PC-3 (cell line): ENCODE measurements around the gene SIPA1. TPM values are rescaled to one million over a fixed set of nuclear protein-coding genes. Genes with fewer than 3 reads are reported as not detected.

Experiments
- ATAC-seq: fragments of 200-7000 bp; cut with Tn5 transposase; 2 replicates; pipeline ENCODE4 v1.9.1; 2020; ENCODE audit warnings: mild to moderate bottlenecking, moderate library complexity
- BruUV-seq: library from RNA; stranded (reverse); fragments of 400-500 nt; replicated peaks from 2 replicates; lab custom pipeline; 2021; lab: Mats Ljungman, UMichigan
- CTCF ChIA-PET: fragments of 300-600 bp; sonication (Branson Sonifier 250); formaldehyde crosslinking; loops from one replicate; lab custom pipeline; 2022; ENCODE audit warnings: antibody characterized with exemption; lab: Charles Lee
- POLR2A ChIA-PET: fragments of 300-600 bp; sonication (Branson Sonifier 250); formaldehyde crosslinking; loops from one replicate; lab custom pipeline; 2022; ENCODE audit warnings: antibody characterized with exemption; ENCODE audit not compliant: unreplicated experiment; lab: Charles Lee
- DNase-seq: peaks from one replicate; pipeline ENCODE4 v3.0.0-alpha.2; 2015
- H2AFZ ChIP-seq: fragments of 300-600 bp; sonication (generic); 2 replicates; pipeline ENCODE4 v1.6.0; 2016; ENCODE audit warnings: antibody characterized with exemption, low read length
- H3F3A ChIP-seq: fragments of 300-600 bp; sonication (generic); one replicate; pipeline ENCODE4 v1.6.0; 2017; ENCODE audit warnings: antibody characterized with exemption, low read length, control low read depth, mild to moderate bottlenecking; ENCODE audit not compliant: unreplicated experiment
- H3K27ac ChIP-seq: fragments of 300-600 bp; sonication (generic); 2 replicates; pipeline ENCODE4 v1.5.1; 2016; ENCODE audit warnings: mild to moderate bottlenecking, low read length
- H3K27me3 ChIP-seq: fragments of 300-600 bp; sonication (generic); 2 replicates; pipeline ENCODE4 v1.6.1; 2016; ENCODE audit warnings: low read length, mixed read lengths
- H3K36me3 ChIP-seq: fragments of 300-600 bp; sonication (generic); 2 replicates; pipeline ENCODE4 v1.6.1; 2016; ENCODE audit warnings: low read depth, mixed run types, low read length, mixed read lengths
- H3K4me1 ChIP-seq: fragments of 300-600 bp; sonication (generic); 2 replicates; pipeline ENCODE4 v1.5.1; 2016; ENCODE audit warnings: low read length; ENCODE audit not compliant: insufficient read depth
- H3K4me2 ChIP-seq: fragments of 300-600 bp; sonication (generic); 2 replicates; pipeline ENCODE4 v1.6.0; 2016; ENCODE audit warnings: low read length
- H3K4me3 ChIP-seq: fragments of 300-600 bp; sonication (generic); 2 replicates; pipeline ENCODE4 v1.5.1; 2016; ENCODE audit warnings: mild to moderate bottlenecking, low read length, mixed read lengths
- H3K79me2 ChIP-seq: fragments of 300-600 bp; sonication (generic); 2 replicates; pipeline ENCODE4 v1.6.1; 2017; ENCODE audit warnings: low read length, mixed read lengths
- H3K9ac ChIP-seq: fragments of 300-600 bp; sonication (generic); 2 replicates; pipeline ENCODE4 v1.6.0; 2016; ENCODE audit warnings: mild to moderate bottlenecking, low read length
- H3K9me2 ChIP-seq: fragments of 300-600 bp; sonication (generic); replicated peaks from 2 replicates; pipeline ENCODE4 v1.6.1; 2016; ENCODE audit warnings: mixed run types, low read length, mixed read lengths
- H3K9me3 ChIP-seq: fragments of 300-600 bp; sonication (generic); 2 replicates; pipeline ENCODE4 v1.6.1; 2016; ENCODE audit warnings: low read length, mixed read lengths
- H4K20me1 ChIP-seq: fragments of 300-600 bp; sonication (generic); 2 replicates; pipeline ENCODE4 v1.6.1; 2016; ENCODE audit warnings: low read length, mixed read lengths
- EZH2 ChIP-seq: fragments of 300-600 bp; sonication (generic); IDR thresholded peaks from one replicate; pipeline ENCODE4 v1.6.1; 2017; ENCODE audit warnings: antibody characterized with exemption, mild to moderate bottlenecking, low read length; ENCODE audit not compliant: unreplicated experiment
- EZH2phosphoT487 ChIP-seq: fragments of 300-600 bp; sonication (generic); IDR thresholded peaks from 2 replicates; pipeline ENCODE4 v1.6.1; 2018; ENCODE audit warnings: mild to moderate bottlenecking, antibody characterized with exemption, low read length, borderline replicate concordance
- intact Hi-C: fragments of 100-400 bp; cut with micrococcal nuclease; formaldehyde crosslinking; loops from 2 replicates; pipeline ENCODE4 v1.9.0; 2023
- total RNA-seq: library from RNA; depleted of rRNA; stranded (reverse); fragments of >200 nt; gene quantifications from 2 replicates; pipeline ENCODE4 v1.2.3, GENCODE V29; 2014
- TF ChIP-seq, protein P1 (sequence below): fragments of 300-600 bp; sonication (generic); conservative IDR thresholded peaks from 2 replicates; pipeline ENCODE4 v1.5.1; 2017; ENCODE audit warnings: antibody characterized with exemption, low read depth, mild to moderate bottlenecking, low read length

Gene SIPA1
- total RNA-seq, 1 experiment from 2014 or later: 113 TPM

DNA sequence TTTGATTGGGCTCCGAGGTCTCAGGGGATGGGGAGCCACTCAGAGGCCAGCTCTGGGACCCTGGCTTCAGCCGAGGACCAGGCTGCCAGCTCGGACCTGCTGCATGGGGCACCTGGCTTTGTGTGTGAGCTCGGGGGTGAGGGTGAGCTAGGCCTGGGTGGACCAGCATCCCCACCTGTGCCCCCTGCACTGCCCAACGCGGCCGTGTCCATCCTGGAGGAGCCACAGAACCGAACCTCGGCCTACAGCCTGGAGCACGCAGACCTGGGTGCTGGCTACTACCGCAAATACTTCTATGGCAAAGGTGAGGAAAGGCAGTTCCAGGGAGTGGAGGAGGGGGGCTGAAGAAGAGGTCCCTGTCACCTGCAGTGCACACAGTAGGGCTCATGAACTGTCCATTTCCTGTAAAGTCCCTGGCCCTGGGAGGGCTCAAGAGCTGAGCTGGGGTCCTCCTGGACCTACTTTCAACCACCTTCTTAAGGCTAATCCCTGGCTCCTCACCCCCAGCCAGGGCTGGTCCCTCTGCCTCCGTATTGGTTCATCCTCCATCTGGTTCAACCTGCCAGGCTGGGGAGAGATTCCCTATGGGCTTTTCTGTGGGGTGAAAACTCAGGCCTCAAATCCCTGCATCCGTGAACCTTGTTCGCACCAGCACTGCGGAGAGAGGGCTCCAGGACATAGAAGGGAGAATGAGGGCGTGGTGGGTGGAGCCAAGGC, 3.6 kb downstream of the SIPA1 start:
- Histone ChIP-seq H2AFZ (no peak overlapping the region), H3K4me3 (no peak overlapping the region), H3K9me3 (no peaks in the 10 kb centered on the region), H3K36me3 (peaks cover 7% of the 10 kb centered on the region), H3K27ac (no peak overlapping the region), H3K79me2 (no peaks in the 10 kb centered on the region), H3K27me3 (no peaks in the 10 kb centered on the region), H3K9me2 (no peaks in the 10 kb centered on the region), H3K9ac (no peak overlapping the region), H3K4me2 (no peak overlapping the region), H4K20me1 (no peaks in the 10 kb centered on the region), H3K4me1 (peaks cover 7% of the 10 kb centered on the region), H3F3A (peaks cover 7% of the 10 kb centered on the region)
- CTCF ChIA-PET: no interaction called here
- POLR2A ChIA-PET: no interaction called here
- intact Hi-C loops: no loop called here
- TF ChIP-seq, protein P1, sequence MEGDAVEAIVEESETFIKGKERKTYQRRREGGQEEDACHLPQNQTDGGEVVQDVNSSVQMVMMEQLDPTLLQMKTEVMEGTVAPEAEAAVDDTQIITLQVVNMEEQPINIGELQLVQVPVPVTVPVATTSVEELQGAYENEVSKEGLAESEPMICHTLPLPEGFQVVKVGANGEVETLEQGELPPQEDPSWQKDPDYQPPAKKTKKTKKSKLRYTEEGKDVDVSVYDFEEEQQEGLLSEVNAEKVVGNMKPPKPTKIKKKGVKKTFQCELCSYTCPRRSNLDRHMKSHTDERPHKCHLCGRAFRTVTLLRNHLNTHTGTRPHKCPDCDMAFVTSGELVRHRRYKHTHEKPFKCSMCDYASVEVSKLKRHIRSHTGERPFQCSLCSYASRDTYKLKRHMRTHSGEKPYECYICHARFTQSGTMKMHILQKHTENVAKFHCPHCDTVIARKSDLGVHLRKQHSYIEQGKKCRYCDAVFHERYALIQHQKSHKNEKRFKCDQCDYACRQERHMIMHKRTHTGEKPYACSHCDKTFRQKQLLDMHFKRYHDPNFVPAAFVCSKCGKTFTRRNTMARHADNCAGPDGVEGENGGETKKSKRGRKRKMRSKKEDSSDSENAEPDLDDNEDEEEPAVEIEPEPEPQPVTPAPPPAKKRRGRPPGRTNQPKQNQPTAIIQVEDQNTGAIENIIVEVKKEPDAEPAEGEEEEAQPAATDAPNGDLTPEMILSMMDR: no peak
- no peak for TF ChIP-seq EZH2phosphoT487
- no peak for TF ChIP-seq EZH2
- no TSS peak for BruUV-seq
- DNase-seq: no peak
- ATAC-seq: no peak

DNA sequence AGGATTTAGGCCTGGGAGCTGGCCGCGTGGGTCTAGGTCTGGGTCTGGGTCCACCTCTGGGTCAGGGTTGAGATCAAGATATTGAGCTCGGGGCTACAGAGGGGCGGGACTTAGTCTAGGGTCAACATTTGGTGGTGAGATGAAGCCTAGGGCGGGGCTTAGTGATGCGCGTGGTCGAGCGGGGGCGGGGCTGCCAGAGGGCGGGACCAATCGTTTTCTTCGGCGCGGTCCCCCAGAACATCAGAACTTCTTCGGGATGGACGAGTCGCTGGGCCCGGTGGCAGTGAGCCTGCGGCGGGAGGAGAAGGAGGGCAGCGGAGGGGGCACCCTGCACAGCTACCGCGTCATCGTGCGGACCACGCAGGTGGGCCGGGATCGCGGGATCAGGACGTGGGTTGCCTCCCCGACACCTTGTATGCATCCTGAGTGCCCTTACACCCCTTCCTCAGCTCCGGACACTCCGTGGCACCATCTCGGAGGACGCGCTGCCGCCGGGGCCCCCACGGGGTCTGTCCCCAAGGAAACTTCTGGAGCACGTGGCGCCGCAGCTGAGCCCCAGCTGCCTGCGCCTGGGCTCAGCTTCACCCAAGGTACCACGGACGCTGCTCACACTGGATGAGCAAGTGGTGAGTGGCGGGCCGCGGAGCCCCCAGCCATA, 4.2 kb downstream of the SIPA1 start:
- DNase-seq: no peak
- 0 out of 2 replicates have a peak, but pooled peaks cover under 1% of the 10 kb centered on the region for H3K36me3 ChIP-seq
- peaks cover 3% of the 10 kb centered on the region for H3F3A ChIP-seq
- ChIA-PET CTCF (no interaction called here), POLR2A (no interaction called here)
- no peak overlapping the region for H3K9ac ChIP-seq
- H3K9me3 ChIP-seq: no peaks in the 10 kb centered on the region
- H3K79me2 ChIP-seq: no peaks in the 10 kb centered on the region
- H2AFZ ChIP-seq: no peak overlapping the region
- no peaks in the 10 kb centered on the region for H3K27me3 ChIP-seq
- no peak for ATAC-seq
- H3K4me1 ChIP-seq: peaks cover 7% of the 10 kb centered on the region
- H3K4me2 ChIP-seq: no peak overlapping the region
- TF ChIP-seq EZH2 (no peak), EZH2phosphoT487 (no peak)
- TF ChIP-seq, protein P1: no peak
- H3K9me2 ChIP-seq: no peaks in the 10 kb centered on the region
- BruUV-seq: no TSS peak
- no peak overlapping the region for H3K27ac ChIP-seq
- no peaks in the 10 kb centered on the region for H4K20me1 ChIP-seq
- no peak overlapping the region for H3K4me3 ChIP-seq
- intact Hi-C loops: no loop called here

DNA sequence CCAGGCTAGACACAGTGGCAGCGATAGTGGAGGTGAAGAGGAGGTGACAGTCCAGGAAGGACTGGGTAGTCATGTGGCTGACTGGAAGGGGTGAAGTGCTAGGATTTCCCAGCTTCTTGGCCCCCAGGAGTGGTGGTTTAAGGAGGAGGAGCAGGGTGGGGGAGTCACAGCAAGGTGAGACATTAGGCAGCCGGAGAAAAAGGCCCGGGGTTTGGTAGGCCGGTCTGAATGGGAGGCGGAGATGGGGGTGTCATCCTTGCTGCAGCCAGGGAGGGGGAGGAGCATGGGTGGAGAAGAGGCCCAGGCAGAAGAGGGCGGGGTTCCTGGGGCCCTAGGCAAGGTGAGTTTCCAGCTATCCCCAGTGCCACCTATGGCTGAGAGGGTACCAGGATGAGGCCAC, 6.1 kb downstream of the SIPA1 start:
- Histone ChIP-seq H3K79me2 (no peaks in the 10 kb centered on the region), H3K9ac (no peak overlapping the region), H3K9me2 (no peaks in the 10 kb centered on the region), H4K20me1 (no peaks in the 10 kb centered on the region), H3K4me2 (no peak overlapping the region), H3K4me1 (no peaks in the 10 kb centered on the region; the same call in 1 of the 2 replicates), H3K4me3 (no peak overlapping the region), H3K9me3 (no peaks in the 10 kb centered on the region), H3K36me3 (no peaks in the 10 kb centered on the region), H3K27ac (no peak overlapping the region), H2AFZ (no peak overlapping the region), H3F3A (no peaks in the 10 kb centered on the region), H3K27me3 (no peaks in the 10 kb centered on the region)
- CTCF ChIA-PET: no interaction called here
- intact Hi-C loops: no loop called here
- no TSS peak for BruUV-seq
- ATAC-seq (no peak), DNase-seq (peak; percentile 22)
- no peak for TF ChIP-seq EZH2
- TF ChIP-seq, protein P1: no peak
- POLR2A ChIA-PET: no interaction called here
